ENCODE data around the gene ZNF827.

GRCh38 chr4:145957302-145957701, 18.7 kb upstream of the ZNF827 start:
- TF ChIP-seq CTCF (CRISPR knock-in tag; IDR thresholded peaks at IDR 0.05) (no peak), EHMT2 (IDR thresholded peaks at IDR 0.05; ENCODE audit: borderline replicate concordance, low read depth, low read length) (no peak), HNF1B (CRISPR knock-in tag; IDR thresholded peaks at IDR 0.05) (no peak), FOXK2 (IDR thresholded peaks at IDR 0.05) (no peak)

Data from HepG2 (cell line).